ENCODE results near the gene SLC38A3. TPM values are rescaled to one million over a fixed set of nuclear protein-coding genes. Genes with fewer than 3 reads are reported as not detected.
A peak's percentile ranks its signal among the peaks of the same experiment; 100 is the strongest.
"Not testable (repeated sequence)": the region's sequence is repeated elsewhere in the genome, so short reads cannot be mapped to it uniquely, and the experiment has no call there.

Gene SLC38A3
- total RNA-seq, 4 donors from 2014 or later = 1.3 TPM; not detected in 3

DNA sequence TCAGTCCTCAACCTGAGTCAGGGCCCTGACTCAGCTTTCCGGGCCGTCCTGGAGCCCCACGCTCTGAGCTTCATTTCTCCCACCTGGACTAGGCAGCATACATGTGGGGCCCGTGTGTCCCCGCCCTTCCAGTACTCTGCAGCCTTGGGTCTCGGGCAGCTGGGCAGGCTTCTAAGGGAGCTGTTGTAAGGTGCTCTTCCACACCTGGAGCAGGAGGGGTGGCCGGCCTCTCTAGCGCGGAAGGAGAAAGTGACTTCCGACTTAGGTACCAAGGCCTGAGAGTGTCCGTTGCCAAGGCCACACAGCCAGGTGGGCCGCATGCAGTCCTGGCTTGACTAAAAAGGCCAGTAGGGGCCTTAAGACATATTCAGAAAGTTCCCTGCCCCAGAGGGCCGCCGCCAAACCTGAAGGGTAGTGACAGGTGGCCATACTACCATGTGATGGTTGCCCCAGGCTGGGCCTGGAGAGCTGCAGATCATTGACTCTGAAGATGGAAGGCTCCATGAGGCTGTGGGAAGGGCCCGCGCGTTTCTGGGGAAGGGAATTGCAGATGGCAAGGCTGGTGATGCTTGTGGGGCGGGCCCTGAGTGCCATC, 54.5 kb downstream of the SLC38A3 start:
- H3K4me1 ChIP-seq = peaks cover 6 to 38% (median 13%) of the 10 kb centered on the region in 4 donors

GRCh38 chr3:50260027-50260941, 55.2 kb downstream of the SLC38A3 start:
- peak overlapping the region; percentile 56 to 65 (median 61) for H3K4me3 ChIP-seq
- peaks cover 7 to 38% (median 16%) of the 10 kb centered on the region in 4 donors for H3K4me1 ChIP-seq
- H3K27me3 ChIP-seq = no peaks in the 10 kb centered on the region
- DNase-seq = peak; percentile 87 to 96 (median 96)
- peaks cover 0 to 7% (median 0%) of the 10 kb centered on the region in 4 donors for H3K9me3 ChIP-seq
- peaks cover 0 to 38% (median 0%) of the 10 kb centered on the region in 3 donors for H3K36me3 ChIP-seq
- TF ChIP-seq POLR2A (IDR thresholded peaks at IDR 0.05) (peak; percentile 25 to 52), CTCF (IDR thresholded peaks at IDR 0.05) (peak; percentile 94 to 100 (median 99))
- peak overlapping the region; percentile 86 to 96 (median 92) for H3K27ac ChIP-seq

More for the DNA sequence above, 54.5 kb downstream of the SLC38A3 start:
- no peak for DNase-seq
- Histone ChIP-seq H3K36me3 (peaks cover 0 to 45% (median 0%) of the 10 kb centered on the region in 3 donors), H3K27ac (peak overlapping the region; percentile 86 to 96 (median 92)), H3K27me3 (no peaks in the 10 kb centered on the region), H3K9me3 (peaks cover 0 to 7% (median 0%) of the 10 kb centered on the region in 4 donors), H3K4me3 (peak overlapping the region in 3 of 4 donors; percentile 56 to 65 (median 62))
- TF ChIP-seq POLR2A (IDR thresholded peaks at IDR 0.05) = no peak
- TF ChIP-seq CTCF (IDR thresholded peaks at IDR 0.05) = no peak

DNA sequence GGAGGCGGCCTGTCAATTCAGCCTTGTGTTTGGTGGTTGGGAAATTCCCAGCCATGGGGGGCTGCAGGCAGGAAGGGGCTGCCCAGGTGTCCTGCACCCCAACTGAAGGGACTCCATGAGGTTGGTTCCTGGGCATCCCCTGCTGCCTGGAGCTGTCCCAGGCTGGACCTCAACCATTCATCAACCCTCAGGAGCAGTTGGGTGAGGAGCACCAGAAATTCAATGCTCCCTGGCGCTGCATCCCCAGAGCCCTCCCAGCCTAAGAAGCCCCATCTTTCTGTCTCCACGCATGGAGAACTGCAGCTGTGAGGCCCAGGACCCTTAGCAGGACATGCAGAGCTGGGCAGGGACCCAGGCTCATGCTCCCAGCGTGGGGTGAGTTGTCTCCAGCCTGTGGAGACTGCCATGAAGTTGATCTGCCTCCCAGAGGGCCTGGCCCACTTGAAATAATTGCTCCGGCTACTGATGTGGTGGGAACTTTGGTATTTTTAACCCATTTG, 55.9 kb downstream of the SLC38A3 start:
- peaks cover 7 to 41% (median 18%) of the 10 kb centered on the region in 4 donors for H3K4me1 ChIP-seq
- H3K27ac ChIP-seq = peak overlapping the region; percentile 86 to 96 (median 92)
- H3K4me3 ChIP-seq = peak overlapping the region in 2 of 4 donors; percentile 56 to 65
- peaks cover 0 to 7% (median 0%) of the 10 kb centered on the region in 4 donors for H3K9me3 ChIP-seq
- peaks cover 0 to 33% (median 0%) of the 10 kb centered on the region in 3 donors for H3K36me3 ChIP-seq
- no peaks in the 10 kb centered on the region for H3K27me3 ChIP-seq
- TF ChIP-seq POLR2A (IDR thresholded peaks at IDR 0.05) = no peak
- DNase-seq = no peak

GRCh38 chr3:50261505-50261904, 56.4 kb downstream of the SLC38A3 start:
- peaks cover 0 to 7% (median 0%) of the 10 kb centered on the region in 4 donors for H3K9me3 ChIP-seq
- H3K27ac ChIP-seq = peak overlapping the region in 3 of 4 donors; percentile 86 to 96 (median 92)
- peaks cover 0 to 28% (median 0%) of the 10 kb centered on the region in 3 donors for H3K36me3 ChIP-seq
- no peaks in the 10 kb centered on the region for H3K27me3 ChIP-seq
- TF ChIP-seq POLR2A (IDR thresholded peaks at IDR 0.05) (no peak), CTCF (IDR thresholded peaks at IDR 0.05) (no peak)
- DNase-seq = no peak
- peaks cover 7 to 46% (median 18%) of the 10 kb centered on the region in 4 donors for H3K4me1 ChIP-seq
- no peak overlapping the region for H3K4me3 ChIP-seq

- H3K4me1 ChIP-seq = peaks cover 7 to 47% (median 18%) of the 10 kb centered on the region in 4 donors
- H3K27me3 ChIP-seq, DNase-seq, H3K27ac ChIP-seq, H3K4me3 ChIP-seq, H3K9me3 ChIP-seq: not testable (repeated sequence)
- peaks cover 0 to 21% (median 0%) of the 10 kb centered on the region in 3 donors for H3K36me3 ChIP-seq
These were observed 57.1 kb downstream of the SLC38A3 start for GRCh38 chr3:50262200-50262599.

DNA sequence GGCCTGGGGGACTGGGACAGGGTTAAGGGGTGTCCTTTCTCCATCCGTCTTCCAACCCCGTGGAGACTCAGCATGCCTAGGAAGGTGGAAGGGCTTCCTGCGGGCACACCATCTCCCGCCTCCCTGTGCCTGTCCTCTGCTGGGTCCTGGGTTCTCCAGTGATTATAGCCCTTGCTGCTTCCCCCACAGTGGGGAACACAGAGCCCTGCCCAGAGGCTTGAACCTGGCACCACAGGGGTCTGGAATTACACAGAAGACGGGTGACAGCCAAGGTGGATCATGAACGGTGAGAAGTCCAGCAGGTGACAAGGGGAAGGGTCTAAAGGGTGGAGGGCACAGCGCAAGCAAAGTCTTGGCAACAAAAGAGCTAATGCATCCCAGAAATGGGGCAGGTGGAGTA, 57.7 kb downstream of the SLC38A3 start:
- no peaks in the 10 kb centered on the region for H3K27me3 ChIP-seq
- DNase-seq = no peak
- H3K27ac ChIP-seq = no peak overlapping the region
- peaks cover 10 to 51% (median 19%) of the 10 kb centered on the region in 4 donors for H3K4me1 ChIP-seq
- peaks cover 0 to 15% (median 0%) of the 10 kb centered on the region in 3 donors for H3K36me3 ChIP-seq
- TF ChIP-seq CTCF (IDR thresholded peaks at IDR 0.05) (no peak), POLR2A (IDR thresholded peaks at IDR 0.05) (no peak)
- H3K4me3 ChIP-seq = no peak overlapping the region
- peaks cover 0 to 1% (median 0%) of the 10 kb centered on the region in 4 donors for H3K9me3 ChIP-seq

All from Peyer's patch (tissue), 4 donors.